ENCODE measurements around the gene KIF13A.
"Not testable (repeated sequence)": the region's sequence is repeated elsewhere in the genome, so short reads cannot be mapped to it uniquely, and the experiment has no call there.

The KIF13A gene

DNA sequence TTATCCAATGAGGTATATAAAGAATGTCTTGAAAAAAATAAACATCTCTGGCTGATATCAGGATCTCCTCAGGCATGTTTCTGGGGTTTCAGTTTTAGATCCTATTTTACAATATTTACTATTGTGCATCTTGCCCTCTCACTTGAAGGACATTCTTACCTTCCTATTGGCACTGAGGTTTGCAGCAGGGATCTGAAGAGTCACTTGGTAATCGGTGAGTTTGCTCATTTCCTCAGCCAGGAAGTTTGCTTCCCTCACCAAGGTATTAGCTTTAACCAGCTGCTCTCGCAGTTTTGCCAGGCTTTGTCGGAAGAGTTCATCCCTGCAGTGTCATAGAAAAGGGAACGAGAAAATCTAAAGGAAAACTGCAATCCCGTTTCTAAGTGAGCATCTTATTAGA is 178.8 kb downstream of the KIF13A start:
- TF ChIP-seq, protein P1, sequence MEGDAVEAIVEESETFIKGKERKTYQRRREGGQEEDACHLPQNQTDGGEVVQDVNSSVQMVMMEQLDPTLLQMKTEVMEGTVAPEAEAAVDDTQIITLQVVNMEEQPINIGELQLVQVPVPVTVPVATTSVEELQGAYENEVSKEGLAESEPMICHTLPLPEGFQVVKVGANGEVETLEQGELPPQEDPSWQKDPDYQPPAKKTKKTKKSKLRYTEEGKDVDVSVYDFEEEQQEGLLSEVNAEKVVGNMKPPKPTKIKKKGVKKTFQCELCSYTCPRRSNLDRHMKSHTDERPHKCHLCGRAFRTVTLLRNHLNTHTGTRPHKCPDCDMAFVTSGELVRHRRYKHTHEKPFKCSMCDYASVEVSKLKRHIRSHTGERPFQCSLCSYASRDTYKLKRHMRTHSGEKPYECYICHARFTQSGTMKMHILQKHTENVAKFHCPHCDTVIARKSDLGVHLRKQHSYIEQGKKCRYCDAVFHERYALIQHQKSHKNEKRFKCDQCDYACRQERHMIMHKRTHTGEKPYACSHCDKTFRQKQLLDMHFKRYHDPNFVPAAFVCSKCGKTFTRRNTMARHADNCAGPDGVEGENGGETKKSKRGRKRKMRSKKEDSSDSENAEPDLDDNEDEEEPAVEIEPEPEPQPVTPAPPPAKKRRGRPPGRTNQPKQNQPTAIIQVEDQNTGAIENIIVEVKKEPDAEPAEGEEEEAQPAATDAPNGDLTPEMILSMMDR (IDR thresholded peaks at IDR 0.05; ENCODE audit: borderline replicate concordance, control extremely low read depth, extremely low read depth, insufficient read depth, missing control alignments), result no peak
- no peak for DNase-seq (ENCODE audit: low spot score)
- in situ Hi-C loops (cut with MboI; ENCODE audit: low sequenced_read_pairs, unreplicated experiment), result loop anchor here (5.0 to 10.0 kb wide), 2 partner anchors 226 to 654 kb away; no protein-coding TSS in a partner anchor

DNA sequence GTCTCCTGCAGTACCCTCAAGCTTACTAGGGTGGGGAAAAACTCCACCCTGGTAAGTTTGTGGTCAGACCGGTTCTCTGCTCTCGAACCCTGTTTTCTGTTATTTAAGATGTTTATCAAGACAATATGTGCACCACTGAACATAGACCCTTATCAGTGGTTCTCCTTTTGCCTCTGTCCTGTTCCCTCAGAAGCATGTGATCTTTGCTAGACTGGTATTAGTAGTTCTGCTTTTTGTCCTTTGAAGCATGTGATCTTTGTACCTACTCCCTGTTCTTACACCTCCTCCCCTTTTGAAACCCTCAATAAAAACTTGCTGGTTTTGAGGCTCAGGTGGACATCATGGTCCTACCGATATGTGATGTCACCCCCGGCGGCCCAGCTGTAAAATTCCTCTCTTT is 180.0 kb downstream of the KIF13A start:
- in situ Hi-C loops (cut with MboI; ENCODE audit: low sequenced_read_pairs, unreplicated experiment), result loop anchor here (5.0 to 10.0 kb wide), 2 partner anchors 225 to 653 kb away; no protein-coding TSS in a partner anchor
- DNase-seq (ENCODE audit: low spot score), result not testable (repeated sequence)

DNA sequence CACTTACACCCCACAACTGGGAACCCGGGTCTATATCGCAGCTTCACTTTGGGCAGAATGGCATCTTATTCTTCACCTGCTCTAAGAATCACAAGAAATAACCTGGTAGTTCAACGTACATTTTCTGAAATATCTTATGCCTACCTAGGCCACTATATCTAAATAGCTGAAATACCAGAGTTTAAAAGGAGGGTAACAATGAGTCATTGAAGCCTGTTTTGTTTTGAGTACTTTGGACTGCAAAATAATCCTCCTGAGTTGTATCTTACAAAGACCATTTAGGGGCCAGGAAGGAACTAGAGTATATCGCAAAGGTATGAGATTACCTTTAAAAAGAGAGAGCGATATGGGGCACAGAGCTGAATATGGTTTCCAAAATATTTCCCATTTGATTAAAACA is 184.0 kb downstream of the KIF13A start:
- no peak for DNase-seq (ENCODE audit: low spot score)
- in situ Hi-C loops (cut with MboI; ENCODE audit: low sequenced_read_pairs, unreplicated experiment), result loop anchor here (10.0 kb wide), 1 partner anchor 649 kb away; no protein-coding TSS in a partner anchor
- TF ChIP-seq, protein P1 (IDR thresholded peaks at IDR 0.05; ENCODE audit: borderline replicate concordance, control extremely low read depth, extremely low read depth, insufficient read depth, missing control alignments), result no peak

DNA sequence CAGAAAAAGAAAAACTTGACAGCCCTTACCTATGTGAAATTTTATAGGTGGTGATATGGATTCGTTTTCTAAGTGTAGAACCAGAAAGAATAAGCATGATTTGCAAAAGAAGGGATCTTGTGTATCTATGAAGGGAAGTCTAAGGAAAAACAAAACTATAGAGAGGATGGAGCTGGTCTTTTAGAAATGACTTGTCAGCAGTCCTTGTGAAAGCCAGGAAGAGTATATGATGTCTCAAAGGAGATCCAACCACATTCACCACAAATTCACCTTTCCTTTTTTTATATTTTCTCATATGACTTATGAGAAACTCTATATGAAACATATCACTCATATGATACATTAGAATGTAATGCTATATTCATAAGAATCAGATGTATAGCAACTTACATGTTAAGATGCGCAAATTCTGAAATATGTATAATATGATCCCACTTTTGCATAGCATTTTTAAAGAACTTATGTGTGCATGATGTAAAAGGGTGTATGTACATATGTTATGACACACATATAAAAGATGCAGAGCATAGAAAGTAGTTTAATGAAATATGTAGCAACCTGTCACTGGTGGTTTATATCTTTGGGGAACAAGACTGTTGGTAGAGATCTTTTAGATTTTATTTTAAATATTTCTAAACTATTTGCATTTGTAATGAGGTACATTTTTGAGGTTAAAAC is 188.8 kb downstream of the KIF13A start:
- in situ Hi-C loops (cut with MboI; ENCODE audit: low sequenced_read_pairs, unreplicated experiment), result no loop called here
- no peak for DNase-seq (ENCODE audit: low spot score)
- TF ChIP-seq, protein P1 (IDR thresholded peaks at IDR 0.05; ENCODE audit: borderline replicate concordance, control extremely low read depth, extremely low read depth, insufficient read depth, missing control alignments), result no peak

DNA sequence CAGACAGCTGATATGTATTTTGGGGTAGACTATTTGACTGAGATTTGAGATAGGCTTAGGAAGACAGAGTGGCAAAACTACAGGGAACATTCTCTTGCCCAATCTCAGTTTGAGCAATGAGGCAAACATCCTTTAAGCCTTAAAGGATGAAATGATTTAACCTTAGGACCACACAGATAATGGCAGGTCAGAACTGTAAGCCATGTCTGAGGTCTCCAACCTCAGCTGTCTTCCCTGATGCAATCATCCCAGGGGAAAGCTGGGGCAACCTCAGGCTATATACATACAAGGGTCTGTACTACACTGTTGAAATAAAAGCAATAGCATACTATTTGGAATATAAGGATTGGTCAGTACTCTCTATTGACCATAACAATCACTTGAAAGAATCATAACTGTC is 196.9 kb downstream of the KIF13A start:
- in situ Hi-C loops (cut with MboI; ENCODE audit: low sequenced_read_pairs, unreplicated experiment), result no loop called here
- no peak for DNase-seq (ENCODE audit: low spot score)

DNA sequence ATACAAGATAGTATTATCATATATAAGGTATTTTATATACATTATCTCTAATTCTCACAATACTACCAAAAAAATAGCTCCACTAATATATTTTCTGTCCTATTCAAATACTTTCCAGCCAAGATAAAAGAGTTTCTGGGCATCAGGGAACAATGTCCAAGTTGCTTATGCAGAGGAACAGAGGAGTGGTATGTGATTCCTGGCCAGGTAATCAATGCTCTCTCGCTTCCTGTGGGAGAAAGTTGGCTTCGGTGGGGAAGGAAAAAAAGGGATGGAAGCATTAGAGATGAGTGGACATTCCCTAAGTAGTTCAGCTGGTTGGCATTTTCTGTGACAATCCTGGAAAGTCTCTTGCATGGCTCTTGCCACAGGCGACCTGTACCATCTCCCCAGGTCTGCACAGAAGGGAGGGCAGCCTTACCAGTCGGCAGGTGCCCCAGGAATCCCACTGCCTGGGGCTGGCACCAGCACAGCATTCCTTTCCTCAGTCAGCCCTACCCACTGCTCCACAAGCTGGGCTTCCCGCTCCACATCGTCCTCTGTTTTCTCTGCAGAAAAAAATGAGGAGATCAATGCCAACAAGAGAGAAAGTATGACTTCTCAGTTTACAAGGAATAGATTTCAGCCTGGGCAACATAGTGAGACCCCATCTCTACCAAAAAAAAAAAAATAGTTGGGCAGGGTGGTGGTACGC is 202.2 kb downstream of the KIF13A start:
- in situ Hi-C loops (cut with MboI; ENCODE audit: low sequenced_read_pairs, unreplicated experiment), result no loop called here
- TF ChIP-seq, protein P1 (IDR thresholded peaks at IDR 0.05; ENCODE audit: borderline replicate concordance, control extremely low read depth, extremely low read depth, insufficient read depth, missing control alignments), result no peak
- no peak for DNase-seq (ENCODE audit: low spot score)

More for the DNA sequence above, 196.9 kb downstream of the KIF13A start:
- TF ChIP-seq, protein P1 (IDR thresholded peaks at IDR 0.05; ENCODE audit: borderline replicate concordance, control extremely low read depth, extremely low read depth, insufficient read depth, missing control alignments), result no peak

DNA sequence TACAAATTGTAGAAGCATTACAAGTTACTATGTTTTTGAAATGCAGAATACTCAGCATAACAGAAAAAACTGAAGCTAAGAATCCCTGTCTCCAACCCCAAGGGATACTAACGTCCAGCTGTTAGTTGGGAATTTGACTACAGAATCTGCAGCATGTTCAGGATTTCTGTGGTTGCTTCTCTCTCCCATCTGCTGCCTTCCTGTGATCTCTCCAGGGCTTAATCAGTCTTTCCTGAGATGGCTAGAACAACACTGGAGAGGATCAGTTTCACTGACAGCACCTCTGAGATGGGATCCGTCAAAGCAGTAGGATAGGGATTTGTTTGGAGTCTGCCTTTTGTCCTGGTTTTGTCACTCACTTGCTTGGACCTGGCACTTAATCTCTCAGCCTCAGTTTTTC is 207.4 kb downstream of the KIF13A start:
- in situ Hi-C loops (cut with MboI; ENCODE audit: low sequenced_read_pairs, unreplicated experiment), result no loop called here
- TF ChIP-seq, protein P1 (IDR thresholded peaks at IDR 0.05; ENCODE audit: borderline replicate concordance, control extremely low read depth, extremely low read depth, insufficient read depth, missing control alignments), result no peak
- DNase-seq (ENCODE audit: low spot score), result no peak

All from GM13976 (cell line).